HG02943 (cell line): ENCODE data around the gene POLR1H.

Experiments
- ATAC-seq: cut with Tn5 transposase; IDR thresholded peaks from one replicate; pipeline ENCODE4 v1.9.1; 2021; ENCODE audit warnings: mild to moderate bottlenecking, low read depth, moderate library complexity; ENCODE audit not compliant: unreplicated experiment

Gene POLR1H

DNA sequence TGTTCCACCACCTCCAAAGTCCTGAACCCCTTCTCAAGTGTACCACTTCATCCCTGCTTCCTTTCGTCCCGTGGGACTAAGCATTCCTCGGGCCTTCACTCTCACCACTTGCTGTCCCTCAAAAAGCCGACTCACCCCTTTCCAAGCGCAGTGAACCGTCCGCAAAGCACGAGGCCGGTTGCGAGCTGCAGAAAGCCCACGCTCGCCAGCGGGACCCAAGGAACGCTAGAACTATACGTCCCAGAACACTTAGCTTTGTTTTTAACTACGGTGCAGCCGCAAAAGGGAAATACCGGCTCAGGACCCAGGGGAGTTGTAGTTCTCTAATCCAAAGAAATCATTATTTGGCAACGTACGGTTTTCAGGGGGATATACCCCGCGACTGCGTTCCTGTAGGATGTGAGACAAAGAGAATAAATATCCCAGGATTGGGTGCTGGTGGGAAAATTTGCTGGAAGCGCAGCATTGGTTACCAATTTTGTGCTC lies 416 bp upstream of the POLR1H start:
- ATAC-seq, result peak; percentile 5

DNA sequence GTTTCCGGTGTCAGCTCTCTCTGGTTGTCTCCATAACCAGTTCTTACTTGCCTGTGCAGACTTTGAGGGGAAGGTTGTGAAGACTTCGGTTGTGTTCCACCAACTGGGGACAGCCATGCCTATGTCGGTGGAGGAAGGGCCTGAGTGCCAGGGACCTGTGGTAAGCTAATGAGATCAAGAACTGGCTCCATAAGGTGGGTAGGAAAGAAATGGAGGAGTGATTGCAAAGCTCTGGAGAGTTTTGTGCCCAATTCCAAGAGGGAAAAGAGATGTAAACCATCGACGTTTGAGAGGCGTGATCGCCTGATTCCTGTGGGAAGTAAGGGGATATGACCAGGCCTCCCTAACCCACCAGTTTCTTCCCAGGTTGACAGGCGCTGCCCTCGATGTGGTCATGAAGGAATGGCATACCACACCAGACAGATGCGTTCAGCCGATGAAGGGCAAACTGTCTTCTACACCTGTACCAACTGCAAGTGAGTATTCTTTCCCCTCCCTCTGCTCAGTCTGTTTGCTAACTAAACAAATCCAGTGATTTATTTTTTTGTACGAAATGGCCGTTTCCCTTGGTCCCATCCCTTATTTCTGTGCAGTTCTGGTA lies 893 bp downstream of the POLR1H start:
- no peak for ATAC-seq

DNA sequence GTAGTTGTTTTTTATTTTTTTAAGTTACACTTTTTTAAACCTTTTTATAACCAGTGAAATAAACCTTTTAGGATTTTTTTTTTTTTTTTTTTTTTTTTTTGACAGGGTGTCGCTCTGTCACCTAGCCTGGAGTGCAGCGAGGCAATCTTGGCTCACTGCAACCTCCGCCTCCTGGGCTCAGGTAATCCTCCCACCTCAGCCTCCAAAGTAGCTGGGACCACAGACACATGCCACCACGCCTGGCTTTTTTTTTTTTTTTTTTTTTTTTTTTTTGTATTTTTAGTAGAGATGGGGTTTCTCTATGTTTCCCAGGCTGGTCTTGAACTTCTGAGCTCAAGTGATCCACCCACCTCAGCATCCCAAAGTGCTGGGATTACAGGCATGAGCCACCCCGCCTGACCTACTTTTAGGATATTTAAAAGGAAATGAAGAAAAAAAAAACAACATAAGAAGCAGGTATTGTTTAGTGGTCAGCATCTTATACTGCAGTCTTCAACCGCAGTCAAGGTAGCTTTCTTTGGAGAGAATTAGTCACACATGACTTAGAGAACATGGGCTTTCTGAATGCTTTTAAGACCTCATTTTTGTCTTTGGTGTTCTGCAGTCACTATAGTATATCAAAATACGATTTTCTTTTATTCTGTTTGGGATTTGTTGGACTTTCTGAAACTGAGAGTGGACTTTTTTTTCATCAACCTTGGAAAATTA lies 1.6 kb downstream of the POLR1H start:
- no peak for ATAC-seq

DNA sequence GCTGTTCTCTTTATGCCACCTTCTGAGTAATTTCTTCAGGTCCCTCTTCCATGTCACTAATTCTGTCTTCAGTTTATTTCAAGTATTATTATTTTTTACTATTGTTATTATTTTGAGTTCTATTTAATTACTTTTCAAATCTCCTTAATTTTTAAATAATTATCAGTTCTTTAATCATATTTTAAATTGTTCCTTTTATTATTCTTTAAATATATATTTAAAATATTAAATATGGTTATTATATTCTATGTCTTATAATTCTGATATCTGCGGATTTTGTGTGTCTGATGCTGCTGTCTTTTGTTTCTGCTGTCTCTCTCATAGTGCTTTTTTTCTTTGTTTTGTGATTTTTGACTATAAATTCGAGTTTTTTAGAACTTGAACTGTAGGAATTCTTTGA lies 2.2 kb downstream of the POLR1H start:
- ATAC-seq, result no peak

DNA sequence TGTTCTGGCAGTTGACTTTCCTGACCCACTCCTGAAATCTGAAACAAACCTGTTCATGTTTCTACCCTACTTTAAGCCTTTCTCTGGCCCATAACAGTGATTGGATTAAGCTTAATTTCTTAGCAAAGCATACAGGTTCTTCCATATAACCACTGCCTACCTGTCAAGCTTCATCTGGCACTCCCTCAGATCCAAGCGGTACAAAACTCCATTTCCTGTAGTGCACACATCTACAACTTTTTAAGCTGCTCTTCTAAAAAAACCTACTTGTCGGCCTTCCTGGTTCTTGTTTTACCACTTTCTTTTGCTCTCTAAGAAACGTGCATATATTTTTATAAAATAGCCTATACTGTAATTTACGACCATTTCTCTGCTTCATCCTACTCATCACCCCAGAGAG lies 5.0 kb downstream of the POLR1H start:
- ATAC-seq, result no peak

DNA sequence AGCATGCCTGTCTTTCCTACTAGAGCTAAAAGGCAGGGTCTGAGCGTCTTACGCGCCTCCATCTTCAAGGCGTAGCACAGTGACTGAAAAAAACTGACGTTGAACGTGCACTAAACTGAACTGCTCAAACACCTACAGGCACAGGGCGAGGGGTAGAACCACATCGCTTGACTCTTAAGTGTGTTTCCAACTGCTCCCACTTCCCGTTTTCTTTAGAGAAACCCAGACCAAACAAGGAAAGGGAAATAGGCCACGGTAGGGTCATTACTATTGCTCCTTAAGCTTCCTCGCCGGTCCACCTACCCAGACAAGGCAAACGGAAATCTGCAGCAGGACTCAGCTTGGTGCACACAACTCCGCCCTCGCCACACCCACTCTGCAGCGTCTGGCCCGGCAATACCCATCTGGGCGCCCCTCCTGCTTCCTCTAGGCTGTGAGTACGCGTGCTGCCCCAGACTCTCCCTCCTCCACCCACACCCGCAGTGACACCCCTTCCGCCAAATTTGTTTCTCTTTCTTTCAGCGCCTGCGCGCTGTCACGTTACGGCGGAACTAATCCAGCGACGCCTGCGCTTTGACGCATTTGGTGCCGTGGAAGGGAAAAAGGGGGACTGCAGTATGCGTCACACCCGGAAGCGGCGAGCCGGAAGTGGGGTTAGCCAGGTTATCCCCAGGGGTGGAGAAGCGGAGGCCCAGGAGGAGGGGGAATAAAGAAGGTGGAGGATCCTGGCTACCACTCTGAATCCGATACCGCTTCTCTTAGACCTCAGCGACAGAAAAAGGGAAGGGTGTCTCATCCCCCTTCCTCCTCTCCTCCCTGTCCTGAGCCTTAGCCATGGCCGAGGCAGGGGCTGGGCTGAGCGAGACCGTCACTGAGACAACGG lies 5.8 kb downstream of the POLR1H start, which contains the start of gene PPP1R11:
Gene PPP1R11 (plus strand): TSS at position 622 of the 883 bp plus-strand sequence. CDS start 213 bp downstream, at position 835.
- peak; percentile 91 for ATAC-seq

DNA sequence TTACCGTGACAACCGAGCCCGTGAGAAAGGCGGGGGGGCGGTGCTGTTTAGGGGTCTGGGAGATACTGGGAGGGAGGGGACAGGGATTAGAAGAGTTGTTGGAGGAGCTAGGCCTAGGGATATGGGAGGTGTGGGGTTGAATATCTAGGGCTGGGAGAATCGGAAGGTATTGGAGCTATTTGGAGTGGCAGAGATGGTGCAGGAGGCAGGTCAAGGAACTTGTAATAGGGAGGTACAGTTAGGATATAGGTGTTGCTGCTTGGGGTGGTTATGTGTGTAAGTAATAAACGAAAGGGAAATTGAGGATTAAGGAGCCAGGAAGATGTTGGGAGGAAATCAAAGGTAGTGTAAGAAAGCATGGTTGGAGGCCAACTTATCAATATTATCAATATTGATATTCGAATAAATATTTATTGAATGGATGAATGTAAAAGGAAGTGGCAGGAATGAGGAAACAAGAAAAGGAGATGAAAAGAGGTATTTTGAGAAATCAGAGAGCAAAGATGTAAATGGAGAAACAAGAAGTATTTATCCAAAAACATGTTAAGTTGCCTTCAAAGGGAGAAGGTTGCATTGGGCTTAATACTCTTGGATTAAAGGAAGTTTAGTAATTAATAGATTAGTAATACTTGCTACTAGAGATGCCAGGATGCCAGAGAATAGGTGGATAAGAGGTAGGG lies 6.5 kb downstream of the POLR1H start:
- ATAC-seq, result no peak

DNA sequence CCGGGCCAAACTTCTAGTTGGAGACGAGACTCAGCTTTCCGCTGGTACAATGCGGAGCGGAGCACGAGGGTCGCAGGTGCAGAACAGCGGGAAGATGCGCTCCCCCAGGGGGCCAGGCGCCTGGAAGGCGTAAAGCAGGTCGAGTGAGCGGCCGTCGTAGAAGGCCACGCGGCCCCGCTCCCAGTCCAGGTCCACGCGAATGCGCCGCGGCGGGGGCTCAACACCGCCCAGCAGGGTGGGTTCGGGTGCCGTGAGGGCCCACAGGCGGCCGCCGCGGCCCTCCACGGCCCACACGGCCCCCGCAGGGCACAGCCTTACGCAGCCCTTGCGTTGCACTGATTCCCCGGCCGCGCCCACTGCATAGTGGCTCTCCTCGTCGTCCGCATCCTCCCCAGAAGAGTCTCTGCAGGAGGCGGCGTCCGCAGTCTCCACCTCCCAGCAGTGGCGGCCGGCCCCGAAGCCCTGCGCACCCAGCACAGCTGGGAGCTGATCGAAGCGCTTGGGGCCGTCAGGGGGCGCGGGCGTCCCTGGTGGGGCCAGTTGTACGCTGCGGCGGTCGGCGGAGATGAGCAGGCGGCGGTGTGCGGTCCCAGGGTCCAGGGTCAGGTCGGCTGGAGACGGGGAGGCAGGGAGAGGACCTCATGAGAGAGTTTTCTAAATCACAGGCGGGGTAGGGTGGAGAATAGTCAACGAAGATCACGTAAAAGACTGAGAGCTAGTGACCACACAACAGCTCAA lies 10.2 kb downstream of the POLR1H start:
- ATAC-seq, result no peak

DNA sequence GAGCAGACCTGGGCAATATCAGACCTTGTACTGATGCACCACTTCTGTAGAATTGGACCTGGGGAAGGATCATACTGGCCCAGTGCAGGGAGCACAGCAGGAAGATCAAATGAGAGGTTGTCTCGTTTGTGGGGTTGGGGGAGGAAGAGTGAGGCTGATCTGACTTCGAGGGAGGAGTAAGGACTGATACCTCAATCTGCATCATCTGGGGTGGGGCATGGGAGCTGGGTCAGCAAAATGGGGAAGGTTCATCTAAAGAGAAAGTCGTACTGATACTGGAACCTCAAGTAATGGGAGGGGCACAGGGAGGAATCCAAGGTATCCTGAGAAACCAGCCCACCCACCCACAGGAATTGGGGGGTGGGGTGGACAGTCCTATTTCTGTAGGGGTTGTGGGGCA lies 10.8 kb downstream of the POLR1H start:
- no peak for ATAC-seq

DNA sequence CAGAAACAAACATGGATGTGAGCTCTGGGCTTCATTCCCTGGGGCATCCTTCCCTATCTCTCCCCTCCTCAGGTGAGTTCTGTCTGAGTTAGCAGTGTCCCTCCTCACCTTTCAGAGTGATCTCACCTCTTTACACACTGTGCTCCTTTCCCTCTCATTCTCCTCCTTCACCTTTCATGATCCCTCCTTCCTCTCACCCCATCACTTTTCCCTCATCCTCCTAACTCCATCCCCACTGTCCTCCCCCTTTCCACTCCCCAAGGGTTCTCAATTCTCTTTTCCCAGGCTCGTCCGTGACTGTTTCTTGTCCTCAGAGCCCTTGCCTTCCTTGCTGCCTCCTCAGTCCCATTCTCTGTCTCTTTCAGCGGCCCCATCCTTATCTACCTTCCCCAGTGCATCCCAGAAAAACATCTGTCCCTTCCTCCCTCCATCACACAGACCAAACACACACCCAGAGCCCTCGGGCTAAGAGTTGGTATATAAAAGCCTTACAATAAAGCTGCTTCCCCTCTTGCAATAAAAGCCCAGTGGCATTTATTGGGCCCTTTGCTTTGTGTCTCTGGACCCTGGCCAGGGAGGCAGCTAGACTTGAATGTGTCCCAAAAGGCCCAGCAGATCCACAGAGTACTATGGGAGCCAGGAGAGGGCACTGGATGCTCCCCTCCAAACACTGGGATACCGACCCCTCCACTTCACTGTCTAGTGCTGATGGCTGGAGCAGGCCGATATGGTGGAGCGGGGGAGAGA lies 12.6 kb downstream of the POLR1H start:
- ATAC-seq, result no peak

DNA sequence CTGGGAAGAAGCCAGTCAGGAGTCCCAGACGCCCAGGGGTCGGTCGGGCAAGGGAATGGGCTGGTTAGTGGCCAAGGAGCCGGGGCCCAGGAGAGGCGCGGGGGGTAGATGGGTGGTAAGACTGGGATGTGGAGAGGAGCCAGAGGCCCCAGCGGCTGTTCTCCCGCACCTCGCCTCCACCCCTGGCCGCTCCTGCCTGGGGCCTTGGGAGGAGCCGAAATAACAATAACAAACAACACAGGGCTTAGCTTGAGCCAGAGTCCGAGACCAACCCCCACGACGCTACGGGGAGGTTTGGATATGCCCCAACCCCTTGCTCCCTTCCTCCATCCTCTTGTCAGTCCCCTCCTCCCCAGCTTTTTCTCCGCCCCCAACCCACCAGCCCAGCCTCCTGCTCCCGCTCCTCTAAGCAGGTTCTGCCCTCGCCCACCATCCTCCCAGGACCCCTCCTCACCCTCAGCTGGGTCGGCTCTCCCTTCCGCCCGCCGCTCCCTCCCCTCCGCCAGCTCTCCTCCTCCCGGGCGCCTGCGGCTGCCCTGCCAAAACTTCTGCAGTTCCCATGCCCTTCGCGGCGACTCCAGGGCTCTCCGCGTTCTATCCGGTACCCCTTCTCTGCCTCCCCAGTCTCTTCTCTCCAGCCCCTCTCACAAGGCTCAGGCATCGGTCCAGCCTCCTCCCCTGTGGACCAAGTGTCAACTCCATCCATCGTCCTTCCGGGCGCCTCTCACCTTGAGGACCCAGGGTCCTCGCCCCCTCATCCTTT lies 13.4 kb downstream of the POLR1H start:
- no peak for ATAC-seq

DNA sequence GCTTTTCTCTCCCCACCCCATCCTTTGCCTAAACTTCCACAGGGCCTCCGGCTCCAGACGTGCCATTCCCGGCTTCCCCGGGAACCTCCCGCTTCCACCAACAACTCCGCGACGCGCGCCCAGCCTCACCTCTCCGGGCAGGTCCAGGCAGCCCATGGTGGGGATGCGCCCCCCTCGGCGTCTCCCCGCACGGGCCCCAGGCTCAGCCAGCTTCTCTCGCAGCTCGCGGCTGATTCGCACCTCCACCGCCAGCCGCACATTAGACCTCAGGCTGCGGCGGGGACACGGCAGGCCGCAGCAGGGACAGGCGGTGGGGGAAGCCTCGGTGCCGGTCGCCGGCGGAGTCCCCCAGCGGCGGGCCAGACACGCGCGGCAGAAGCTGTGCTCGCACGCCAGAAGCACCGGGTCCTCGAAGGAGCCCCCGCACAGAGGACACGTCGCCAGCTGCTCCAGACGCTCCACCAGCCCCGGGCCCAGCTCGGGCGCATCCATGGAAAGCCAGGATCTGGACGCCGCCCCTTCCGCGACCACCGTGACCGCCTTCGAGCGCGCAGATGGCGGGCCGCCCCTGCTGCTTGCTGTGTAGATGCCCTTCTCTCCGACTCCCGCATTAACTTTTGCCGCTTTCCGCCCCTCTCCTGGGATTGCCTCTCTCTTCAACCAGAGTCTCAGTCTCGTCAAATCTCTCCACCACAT lies 14.2 kb downstream of the POLR1H start, which contains the start of gene RNF39:
Gene RNF39 (minus strand): TSS at position 676 of the 696 bp plus-strand sequence. CDS start 184 bp downstream, at position 492.
- ATAC-seq, result no peak

DNA sequence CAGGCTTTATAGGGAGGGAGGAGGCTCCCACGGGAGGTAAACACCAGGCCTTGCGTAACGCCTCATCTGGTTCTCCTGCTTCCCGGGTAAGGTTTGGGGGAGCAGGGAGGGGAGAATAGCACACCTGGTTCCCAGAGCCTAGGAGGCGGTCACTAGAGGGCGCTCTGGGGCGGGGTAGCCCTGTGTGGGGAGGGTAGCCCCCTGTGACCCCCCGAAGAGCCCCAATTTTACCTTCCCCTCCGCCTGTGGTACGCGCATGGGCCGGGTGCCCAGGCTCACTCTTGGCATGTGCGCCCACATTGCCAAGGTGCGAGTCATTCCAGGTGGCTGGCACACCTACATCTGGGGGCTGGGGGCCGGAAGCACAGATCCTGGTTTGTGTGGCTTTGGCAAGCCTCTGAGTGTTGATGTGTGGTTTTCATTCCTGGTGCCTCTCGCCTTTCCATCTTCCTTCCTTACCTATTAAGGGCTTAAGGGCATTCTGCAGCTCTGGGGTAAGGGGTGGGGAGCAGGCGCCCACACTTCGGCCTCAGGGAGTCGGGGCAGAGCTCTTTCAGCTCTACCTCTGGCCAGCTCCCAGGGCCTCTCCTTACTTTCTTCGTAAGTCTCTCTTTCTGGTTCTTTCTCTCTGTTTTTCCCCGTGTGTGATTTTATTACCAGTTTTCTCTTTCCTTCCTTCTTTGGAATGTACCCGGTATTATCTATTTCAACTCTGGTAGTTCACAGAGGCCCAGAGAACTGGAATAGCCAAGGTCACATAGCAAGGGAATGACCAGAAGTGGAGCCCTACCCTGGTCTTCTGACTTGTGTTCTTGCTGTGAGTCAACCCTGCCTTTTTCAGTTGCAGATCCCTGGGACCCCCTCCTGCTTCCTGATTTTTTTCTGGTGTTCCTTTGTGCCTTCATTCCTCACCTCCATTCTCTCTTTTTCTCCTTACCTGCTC lies 15.0 kb downstream of the POLR1H start:
- no peak for ATAC-seq

DNA sequence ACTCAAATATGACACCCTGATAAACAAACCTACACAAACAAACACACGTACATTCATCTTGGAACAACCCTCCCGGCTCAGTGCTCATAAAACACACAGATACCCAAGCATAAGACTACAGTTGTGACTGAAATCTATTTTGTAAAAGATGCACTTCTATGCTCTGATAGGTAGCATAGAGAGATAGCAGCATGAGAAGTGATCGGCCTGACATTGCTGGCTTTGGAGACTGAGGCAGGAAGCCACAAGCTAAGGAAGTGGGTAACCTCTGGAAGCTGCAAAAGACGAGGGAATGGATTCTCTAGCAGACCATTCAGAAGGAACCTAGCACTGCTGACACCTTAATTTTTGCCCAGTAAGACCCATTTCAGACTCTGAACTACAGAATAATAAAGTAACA lies 16.2 kb downstream of the POLR1H start:
- no peak for ATAC-seq

DNA sequence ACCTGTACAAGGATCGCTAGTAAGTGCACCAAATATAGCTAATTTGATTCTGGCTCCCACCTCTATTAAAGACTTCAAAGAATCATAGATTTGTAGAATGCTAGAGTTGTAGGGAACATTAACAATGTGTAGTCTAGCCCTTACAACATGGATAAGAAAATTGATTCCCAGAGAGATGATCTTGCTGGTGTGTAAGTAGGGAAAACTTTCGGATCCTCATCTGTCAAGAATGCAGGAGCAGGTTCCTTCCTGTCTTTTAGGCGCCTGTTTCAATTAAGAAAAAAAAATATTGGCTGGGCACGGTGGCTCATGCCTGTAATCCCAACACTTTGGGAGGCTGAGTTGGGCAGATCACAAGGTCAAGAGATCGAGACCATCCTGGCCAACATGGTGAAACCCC lies 26.8 kb downstream of the POLR1H start:
- ATAC-seq, result no peak

DNA sequence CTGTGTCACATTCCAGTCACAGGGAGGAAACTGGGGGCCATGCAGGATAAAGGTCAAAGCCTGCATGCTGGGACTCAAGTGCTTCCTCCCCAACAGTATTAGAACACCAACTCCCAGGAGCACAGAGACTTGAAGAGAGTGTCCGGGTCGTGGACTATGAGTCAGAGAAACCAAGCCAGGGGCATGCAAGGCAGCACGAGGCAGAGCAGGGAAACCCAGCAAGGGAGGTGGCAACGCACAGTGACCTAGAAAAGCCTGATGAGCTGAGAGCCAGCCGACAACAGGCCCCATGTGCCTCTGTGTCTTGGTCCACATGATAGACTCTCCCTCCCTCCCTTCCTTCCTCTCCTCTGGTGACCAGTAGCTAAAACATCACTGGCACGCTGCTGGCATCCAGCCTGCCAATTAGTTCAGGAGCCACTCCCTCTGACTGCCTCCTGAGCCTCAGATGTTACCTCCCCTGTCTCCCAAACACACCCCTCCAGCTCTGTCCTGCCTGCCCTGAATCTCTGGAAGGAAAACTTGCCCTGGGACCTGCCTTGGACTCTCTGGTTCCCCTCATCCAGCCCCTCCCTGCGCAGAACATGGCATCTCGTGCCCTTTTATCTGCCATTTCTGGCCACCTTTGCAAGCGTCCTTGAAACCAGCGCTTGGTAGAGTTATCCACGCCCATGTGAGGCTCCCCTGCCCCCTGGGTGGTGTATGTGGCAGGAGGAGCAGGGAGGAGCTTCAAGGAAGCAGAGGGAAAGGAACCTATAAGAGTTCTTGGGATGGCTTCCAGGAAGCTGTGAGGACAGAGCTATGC lies 30.7 kb downstream of the POLR1H start:
- ATAC-seq, result no peak
